IMR-90 (cell line): ENCODE measurements around the gene URI1. TPM values are rescaled to one million over a fixed set of nuclear protein-coding genes. Genes with fewer than 3 reads are reported as not detected.

Experiments used
- ATAC-seq: fragments of 200-7000 bp; cut with Tn5 transposase; 2 replicates; pipeline ENCODE4 v1.9.1; 2020; ENCODE audit warnings: low read depth, mild to moderate bottlenecking, moderate library complexity
- BruUV-seq: library from RNA; stranded (reverse); fragments of 400-500 nt; replicated peaks from 2 replicates; lab custom pipeline; 2021; lab: Mats Ljungman, UMichigan
- CTCF ChIA-PET: fragments of 300-600 bp; formaldehyde crosslinking; extraction: SDS; loops from one replicate; lab custom pipeline; 2021; ENCODE audit warnings: antibody characterized with exemption; lab: Yijun Ruan, JAX
- POLR2A ChIA-PET: fragments of 300-600 bp; sonication (Branson Sonifier 250); formaldehyde crosslinking; loops from one replicate; lab custom pipeline; 2022; ENCODE audit warnings: antibody characterized with exemption; ENCODE audit not compliant: unreplicated experiment; lab: Charles Lee
- DNase-seq: peaks from one replicate; pipeline ENCODE4 v3.0.0; 2013
- H2AFZ ChIP-seq: replicated peaks from 2 replicates; pipeline ENCODE3; 2013; ENCODE audit warnings: low read length, mild to moderate bottlenecking; ENCODE audit not compliant: poor library complexity
- H2AK5ac ChIP-seq: 2 replicates; pipeline ENCODE4 v1.6.1; 2013; ENCODE audit warnings: low read depth, low read length, inconsistent platforms
- H2AK9ac ChIP-seq: replicated peaks from 2 replicates; pipeline ENCODE3; 2013; ENCODE audit warnings: mild to moderate bottlenecking, low read depth, low read length, moderate library complexity; ENCODE audit not compliant: poor library complexity
- H2BK120ac ChIP-seq: 2 replicates; pipeline ENCODE4 v1.6.1; 2013; ENCODE audit warnings: low read depth, low read length, inconsistent platforms
- H2BK15ac ChIP-seq: 3 replicates; pipeline ENCODE4 v1.6.1; 2013; ENCODE audit warnings: low read depth, low read length, inconsistent platforms
- H2BK20ac ChIP-seq: 2 replicates; pipeline ENCODE4 v1.6.1; 2013; ENCODE audit warnings: low read depth, mild to moderate bottlenecking, inconsistent platforms, low read length, moderate library complexity
- H2BK5ac ChIP-seq: 2 replicates; pipeline ENCODE4 v1.6.1; 2013; ENCODE audit warnings: mild to moderate bottlenecking, low read depth, low read length, inconsistent platforms; ENCODE audit not compliant: poor library complexity, severe bottlenecking
- H3K14ac ChIP-seq: replicated peaks from 2 replicates; pipeline ENCODE4 v1.6.1; 2013; ENCODE audit warnings: low read depth, low read length, inconsistent platforms
- H3K18ac ChIP-seq: 2 replicates; pipeline ENCODE4 v1.6.1; 2013; ENCODE audit warnings: low read depth, low read length, control low read depth
- H3K23ac ChIP-seq: 2 replicates; pipeline ENCODE4 v1.6.1; 2013; ENCODE audit warnings: low read depth, low read length, inconsistent platforms
- H3K27ac ChIP-seq: 2 replicates; pipeline ENCODE4 v1.5.1; 2013; ENCODE audit warnings: mild to moderate bottlenecking, control low read depth, low read length; ENCODE audit not compliant: insufficient read depth
- H3K27me3 ChIP-seq: 2 replicates; pipeline ENCODE4 v1.6.1; 2013; ENCODE audit warnings: low read length; ENCODE audit not compliant: control insufficient read depth, insufficient read depth
- H3K36me3 ChIP-seq: 2 replicates; pipeline ENCODE4 v1.6.1; 2013; ENCODE audit warnings: low read length, mixed read lengths; ENCODE audit not compliant: control insufficient read depth, insufficient read depth
- H3K4ac ChIP-seq: 2 replicates; pipeline ENCODE4 v1.6.1; 2013; ENCODE audit warnings: low read depth, low read length, inconsistent platforms
- H3K4me1 ChIP-seq: 2 replicates; pipeline ENCODE4 v1.6.1; 2013; ENCODE audit warnings: low read length, mixed read lengths; ENCODE audit not compliant: control insufficient read depth, insufficient read depth
- H3K4me2 ChIP-seq: 2 replicates; pipeline ENCODE4 v1.6.1; 2013; ENCODE audit warnings: low read depth, mild to moderate bottlenecking, control low read depth, low read length, moderate library complexity
- H3K4me3 ChIP-seq: 2 replicates; pipeline ENCODE4 v1.5.1; 2013; ENCODE audit warnings: low read depth, mild to moderate bottlenecking, control low read depth, low read length, moderate library complexity; ENCODE audit not compliant: insufficient read depth
- H3K56ac ChIP-seq: 2 replicates; pipeline ENCODE4 v1.6.1; 2013; ENCODE audit warnings: low read length, inconsistent platforms; ENCODE audit not compliant: insufficient read depth; ENCODE audit errors: extremely low read depth
- H3K79me1 ChIP-seq, 2 experiments: 2 replicates each; pipeline ENCODE4 v1.6.1; 2013; ENCODE audit warnings: low read length in 2 of 2, inconsistent platforms in 1 of 2, low read depth in 1 of 2
- H3K9ac ChIP-seq: 2 replicates; pipeline ENCODE4 v1.6.1; 2013; ENCODE audit warnings: low read depth, low read length, control low read depth
- H3K9me1 ChIP-seq: 2 replicates; pipeline ENCODE4 v1.6.1; 2013; ENCODE audit warnings: low read length, inconsistent platforms; ENCODE audit not compliant: insufficient read depth
- H3K9me3 ChIP-seq: 2 replicates; pipeline ENCODE4 v1.6.1; 2013; ENCODE audit warnings: low read length; ENCODE audit not compliant: control insufficient read depth, insufficient read depth
- H4K20me1 ChIP-seq: 2 replicates; pipeline ENCODE4 v1.6.1; 2013; ENCODE audit warnings: low read length, inconsistent platforms; ENCODE audit not compliant: insufficient read depth
- H4K5ac ChIP-seq: 2 replicates; pipeline ENCODE4 v1.6.1; 2013; ENCODE audit warnings: mild to moderate bottlenecking, low read depth, low read length, control low read depth
- H4K8ac ChIP-seq, 2 experiments: 2 replicates each; pipeline ENCODE4 v1.6.1; 2013; ENCODE audit warnings: low read depth in 2 of 2, low read length in 2 of 2, control low read depth in 1 of 2, inconsistent platforms in 1 of 2
- H4K91ac ChIP-seq: 2 replicates; pipeline ENCODE4 v1.6.1; 2013; ENCODE audit warnings: low read depth, low read length, inconsistent platforms; ENCODE audit not compliant: insufficient read depth
- BHLHE40 ChIP-seq: fragments of 150-350 bp; IDR thresholded peaks from 2 replicates; pipeline ENCODE4 v1.6.1; 2016; ENCODE audit warnings: mild to moderate bottlenecking, low read depth, low read length
- CEBPB ChIP-seq: IDR thresholded peaks from 2 replicates; pipeline ENCODE4 v1.6.1; 2012; ENCODE audit warnings: low read depth, low read length, improper control_type of control experiment
- CHD1 ChIP-seq: IDR thresholded peaks from 2 replicates; pipeline ENCODE4 v1.6.1; 2012; ENCODE audit warnings: low read depth, low read length, improper control_type of control experiment
- CTCF ChIP-seq: conservative IDR thresholded peaks from 2 replicates; pipeline ENCODE4 v1.5.1; 2012; ENCODE audit warnings: mild to moderate bottlenecking, low read depth, low read length, improper control_type of control experiment
- ELK1 ChIP-seq: fragments of 150-350 bp; IDR thresholded peaks from 2 replicates; pipeline ENCODE4 v1.6.1; 2016; ENCODE audit warnings: low read depth, mild to moderate bottlenecking, low read length, moderate library complexity, borderline replicate concordance
- FOS ChIP-seq: fragments of 150-350 bp; IDR thresholded peaks from 2 replicates; pipeline ENCODE4 v1.6.1; 2016; ENCODE audit warnings: low read depth, low read length
- MAFK ChIP-seq: IDR thresholded peaks from 2 replicates; pipeline ENCODE4 v1.6.1; 2012; ENCODE audit warnings: low read depth, low read length, improper control_type of control experiment
- MAZ ChIP-seq: IDR thresholded peaks from 2 replicates; pipeline ENCODE4 v1.6.1; 2012; ENCODE audit warnings: low read depth, mild to moderate bottlenecking, low read length, improper control_type of control experiment, moderate library complexity, borderline replicate concordance
- MXI1 ChIP-seq: IDR thresholded peaks from 2 replicates; pipeline ENCODE4 v1.6.1; 2012; ENCODE audit warnings: low read depth, mild to moderate bottlenecking, low read length, moderate library complexity, borderline replicate concordance
- NFE2L2 ChIP-seq: fragments of 150-350 bp; IDR thresholded peaks from 2 replicates; pipeline ENCODE4 v1.6.1; 2016; ENCODE audit warnings: low read depth, mild to moderate bottlenecking, low read length
- POLR2A ChIP-seq: IDR thresholded peaks from 2 replicates; pipeline ENCODE4 v1.6.1; 2012; ENCODE audit warnings: mild to moderate bottlenecking, low read depth, low read length
- RAD21 ChIP-seq: IDR thresholded peaks from 2 replicates; pipeline ENCODE4 v1.6.1; 2012; ENCODE audit warnings: low read length, improper control_type of control experiment
- RCOR1 ChIP-seq: IDR thresholded peaks from 2 replicates; pipeline ENCODE4 v1.6.1; 2012; ENCODE audit warnings: mild to moderate bottlenecking, low read length, improper control_type of control experiment; ENCODE audit not compliant: insufficient replicate concordance
- RFX5 ChIP-seq: IDR thresholded peaks from 2 replicates; pipeline ENCODE4 v1.8.0; 2012; ENCODE audit warnings: low read depth, mild to moderate bottlenecking, low read length, moderate library complexity
- SMC3 ChIP-seq: fragments of 150-350 bp; IDR thresholded peaks from 2 replicates; pipeline ENCODE4 v1.6.1; 2016; ENCODE audit warnings: low read depth, mild to moderate bottlenecking, antibody characterized with exemption, low read length, moderate library complexity
- USF2 ChIP-seq: fragments of 150-350 bp; IDR thresholded peaks from 2 replicates; pipeline ENCODE4 v1.6.1; 2017; ENCODE audit warnings: mild to moderate bottlenecking, antibody characterized with exemption, low read length, low read depth
- WGBS, 2 experiments: methylation state at CpG; one replicate each; pipeline versions ENCODE4 v1.1.5 to v1.1.7; 2013; ENCODE audit warnings: missing lambda C conversion rate in 2 of 2; ENCODE audit not compliant: insufficient read length in 1 of 2; ENCODE audit errors: extremely low coverage in 2 of 2; 5-methylcytosine and 5-hydroxymethylcytosine counted together
- dilution Hi-C: fragments of 300-500 bp; cut with HindIII; formaldehyde crosslinking; loops from one replicate; pipeline ENCODE4 v1.14.3; 2018; ENCODE audit warnings: low sequenced_read_pairs; ENCODE audit not compliant: unreplicated experiment
- in situ Hi-C: fragments of 300-500 bp; cut with MboI; formaldehyde crosslinking; loops from 3 replicates; pipeline ENCODE4 v1.14.3; 2019; ENCODE audit warnings: low sequenced_read_pairs, inconsistent platforms, mixed read lengths
- intact Hi-C: fragments of 100-400 bp; cut with micrococcal nuclease; formaldehyde crosslinking; loops from 2 replicates; pipeline ENCODE4 v1.10.0; 2022
- polyA plus RNA-seq, 3 experiments: library from polyadenylated mRNA; depleted of rRNA; stranded (reverse); fragments of >200 nt; gene quantifications; 2 replicates each; pipeline ENCODE4 v1.2.3, GENCODE V29; 2012; ENCODE audit warnings: low replicate concordance in 1 of 3
- total RNA-seq: library from RNA; depleted of rRNA; stranded (reverse); fragments of >200 nt; gene quantifications from 2 replicates; pipeline ENCODE4 v1.2.3, GENCODE V29; 2012

Gene URI1
- total and polyA plus RNA-seq, 2 of the 4 experiments (the other 2 are of a cell fraction): 43.2 to 45.3 TPM

GRCh38 chr19:29943615-29944014, 1.6 kb downstream of the URI1 start:
- CTCF ChIA-PET: no interaction called here
- Histone ChIP-seq H3K36me3 (no peaks in the 10 kb centered on the region), H3K4me1 (peaks cover 8% of the 10 kb centered on the region), H4K8ac (no peak overlapping the region), H3K9me1 (peaks cover 7% of the 10 kb centered on the region; the same call in 1 of the 2 replicates), H4K20me1 (peaks cover 37% of the 10 kb centered on the region), H2BK5ac (no peak overlapping the region), H4K91ac (no peak overlapping the region), H2AK9ac (no peak overlapping the region), H3K18ac (no peak overlapping the region), H3K14ac (no peak overlapping the region), H2AFZ (no peak overlapping the region), H4K5ac (no peak overlapping the region), H2AK5ac (no peak overlapping the region), H2BK20ac (no peak overlapping the region), H3K27ac (no peak overlapping the region), H3K4me3 (no peak overlapping the region), H3K4ac (no peak overlapping the region), H3K79me1 (peaks cover 11 to 40% of the 10 kb centered on the region in 2 experiments; a peak in 3 of 4 replicates), H3K9me3 (no peaks in the 10 kb centered on the region), H2BK120ac (no peak overlapping the region), H3K9ac (no peak overlapping the region), H3K27me3 (no peaks in the 10 kb centered on the region), H2BK15ac (no peak overlapping the region), H3K4me2 (peak overlapping the region; percentile 77), H3K56ac (no peak overlapping the region), H3K23ac (no peak overlapping the region)
- POLR2A ChIA-PET: no interaction called here
- DNase-seq: no peak
- dilution Hi-C loops: no loop called here
- ATAC-seq: no peak
- WGBS, 2 experiments: 84% methylated on average over 5 of the region's 8 CpGs; no CpG with 5 or more reads in 1 of the 2 experiments
- in situ Hi-C loops: no loop called here
- TF ChIP-seq CHD1 (no peak), MAFK (no peak), NFE2L2 (no peak), SMC3 (no peak), RFX5 (no peak), MXI1 (no peak), POLR2A (no peak), RAD21 (no peak), MAZ (no peak), RCOR1 (no peak), USF2 (no peak), BHLHE40 (no peak), CEBPB (no peak), FOS (no peak), ELK1 (no peak), CTCF (no peak)
- BruUV-seq: TSS peak; percentile 29
- intact Hi-C loops: loop anchor here (10.0 kb wide), 1 partner anchor 281 kb away; no protein-coding TSS in a partner anchor
